PC-9 (cell line): Measurements from ENCODE around the gene KRT222.

ENCODE experiments used
- CTCF ChIP-seq: fragments of 200-600 bp; sonication (generic); conservative IDR thresholded peaks from 2 replicates; pipeline ENCODE4 v1.6.1; 2017; ENCODE audit warnings: mixed run types, antibody characterized with exemption, mild to moderate bottlenecking, moderate library complexity
- EZH2 ChIP-seq: fragments of 200-600 bp; sonication (generic); IDR thresholded peaks from 2 replicates; pipeline ENCODE4 v1.8.0; 2017; ENCODE audit warnings: antibody characterized with exemption, low read depth

GRCh38 chr17:40606548-40607353, 58.2 kb downstream of the KRT222 start:
- TF ChIP-seq EZH2 (no peak), CTCF (no peak)
